ENCODE data around the gene FBXO31.

Gene FBXO31

GRCh38 chr16:87344931-87345631 lies 38.5 kb downstream of the FBXO31 start:
- CTCF ChIA-PET = interaction anchor here (0.6 kb wide), 1 partner anchor 12 kb away, joined by 3 read pairs; no protein-coding TSS in a partner anchor

GRCh38 chr16:87344165-87344930 lies 39.2 kb downstream of the FBXO31 start:
- TF ChIP-seq HOXC10 (CRISPR knock-in tag; IDR thresholded peaks at IDR 0.05) (no peak), ZNF596 (tag by site-specific recombination; IDR thresholded peaks at IDR 0.05) (no peak), GFI1B (tag by site-specific recombination; IDR thresholded peaks at IDR 0.05) (no peak), ZNF571 (tag by site-specific recombination; IDR thresholded peaks at IDR 0.05) (no peak), SCRT1 (tag by site-specific recombination; IDR thresholded peaks at IDR 0.05; ENCODE audit: borderline replicate concordance) (no peak), ZNF529 (tag by site-specific recombination; IDR thresholded peaks at IDR 0.05; ENCODE audit: insufficient replicate concordance) (no peak), ZNF670 (tag by site-specific recombination; IDR thresholded peaks at IDR 0.05; ENCODE audit: low read depth) (no peak), ZSCAN16 (tag by site-specific recombination; IDR thresholded peaks at IDR 0.05) (no peak), ZNF792 (tag by site-specific recombination; IDR thresholded peaks at IDR 0.05) (no peak), ZNF501 (tag by site-specific recombination; IDR thresholded peaks at IDR 0.05) (no peak), ZNF624 (tag by site-specific recombination; IDR thresholded peaks at IDR 0.05) (no peak), TCF7L2 (IDR thresholded peaks at IDR 0.05; ENCODE audit: borderline replicate concordance, low read depth, low read length) (no peak), ZNF585B (tag by site-specific recombination; IDR thresholded peaks at IDR 0.05) (no peak), TRIM28 (IDR thresholded peaks at IDR 0.05; ENCODE audit: borderline replicate concordance, low read length) (no peak)
- H3K36me3 ChIP-seq (ENCODE audit: control insufficient read depth in 2 of 2, insufficient read depth in 1 of 2, low read length in 2 of 2) = peaks cover 0 to 64% of the 10 kb centered on the region in 2 experiments; a peak in 2 of 3 replicates
- POLR2A ChIA-PET = no interaction called here
- CTCF ChIA-PET = no interaction called here
- no peak overlapping the region for H3K4me3 ChIP-seq (ENCODE audit: low read depth, low read length)
- H3K9me3 ChIP-seq (ENCODE audit: control insufficient read depth, insufficient read depth, low read depth, low read length) = no peaks in the 10 kb centered on the region
- H3K4me1 ChIP-seq (ENCODE audit: control insufficient read depth, insufficient read depth, low read length) = no peaks in the 10 kb centered on the region
- no peak overlapping the region for H3K27ac ChIP-seq (ENCODE audit: extremely low read depth, low read depth, low read length)

More at GRCh38 chr16:87344931-87345631, 38.5 kb downstream of the FBXO31 start:
- Histone ChIP-seq H3K4me1 (ENCODE audit: control insufficient read depth, insufficient read depth, low read length) (no peaks in the 10 kb centered on the region), H3K27ac (ENCODE audit: extremely low read depth, low read depth, low read length) (no peak overlapping the region), H3K4me3 (ENCODE audit: low read depth, low read length) (no peak overlapping the region), H3K36me3 (ENCODE audit: control insufficient read depth in 2 of 2, insufficient read depth in 1 of 2, low read length in 2 of 2) (peaks cover 0 to 59% of the 10 kb centered on the region in 2 experiments; a peak in 2 of 3 replicates), H3K9me3 (ENCODE audit: control insufficient read depth, insufficient read depth, low read depth, low read length) (no peaks in the 10 kb centered on the region)
- POLR2A ChIA-PET = no interaction called here
- TF ChIP-seq ZNF488 (tag by site-specific recombination; IDR thresholded peaks at IDR 0.05) (no peak), KLF1 (tag by site-specific recombination; IDR thresholded peaks at IDR 0.05) (peak; percentile 58)

- TF ChIP-seq BCL6B (tag by site-specific recombination; IDR thresholded peaks at IDR 0.05) (no peak), ZNF555 (tag by site-specific recombination; conservative IDR thresholded peaks at IDR 0.05) (no peak), ZXDB (tag by site-specific recombination; IDR thresholded peaks at IDR 0.05) (no peak), ZNF202 (tag by site-specific recombination; IDR thresholded peaks at IDR 0.05; ENCODE audit: borderline replicate concordance) (no peak), ZBTB21 (tag by site-specific recombination; IDR thresholded peaks at IDR 0.05) (no peak)
- TF ChIP-seq, protein P1, sequence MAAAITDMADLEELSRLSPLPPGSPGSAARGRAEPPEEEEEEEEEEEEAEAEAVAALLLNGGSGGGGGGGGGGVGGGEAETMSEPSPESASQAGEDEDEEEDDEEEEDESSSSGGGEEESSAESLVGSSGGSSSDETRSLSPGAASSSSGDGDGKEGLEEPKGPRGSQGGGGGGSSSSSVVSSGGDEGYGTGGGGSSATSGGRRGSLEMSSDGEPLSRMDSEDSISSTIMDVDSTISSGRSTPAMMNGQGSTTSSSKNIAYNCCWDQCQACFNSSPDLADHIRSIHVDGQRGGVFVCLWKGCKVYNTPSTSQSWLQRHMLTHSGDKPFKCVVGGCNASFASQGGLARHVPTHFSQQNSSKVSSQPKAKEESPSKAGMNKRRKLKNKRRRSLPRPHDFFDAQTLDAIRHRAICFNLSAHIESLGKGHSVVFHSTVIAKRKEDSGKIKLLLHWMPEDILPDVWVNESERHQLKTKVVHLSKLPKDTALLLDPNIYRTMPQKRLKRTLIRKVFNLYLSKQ (tag by site-specific recombination; IDR thresholded peaks at IDR 0.05; ENCODE audit: borderline replicate concordance) = no peak
- Histone ChIP-seq H3K36me3 (ENCODE audit: control insufficient read depth in 2 of 2, insufficient read depth in 1 of 2, low read length in 2 of 2) (peaks cover 0 to 71% of the 10 kb centered on the region in 2 experiments; a peak in 2 of 3 replicates), H3K4me1 (ENCODE audit: control insufficient read depth, insufficient read depth, low read length) (no peaks in the 10 kb centered on the region), H3K27ac (ENCODE audit: extremely low read depth, low read depth, low read length) (no peak overlapping the region), H3K4me3 (ENCODE audit: low read depth, low read length) (no peak overlapping the region), H3K9me3 (ENCODE audit: control insufficient read depth, insufficient read depth, low read depth, low read length) (no peaks in the 10 kb centered on the region)
- CTCF ChIA-PET = no interaction called here
- POLR2A ChIA-PET = no interaction called here
Observed at GRCh38 chr16:87343753-87344050, 39.9 kb downstream of the FBXO31 start.

All from HEK293 (cell line).